ENCODE data around the gene DTX3.
"Not testable (repeated sequence)": the region's sequence is repeated elsewhere in the genome, so short reads cannot be mapped to it uniquely, and the experiment has no call there.

Gene DTX3

DNA sequence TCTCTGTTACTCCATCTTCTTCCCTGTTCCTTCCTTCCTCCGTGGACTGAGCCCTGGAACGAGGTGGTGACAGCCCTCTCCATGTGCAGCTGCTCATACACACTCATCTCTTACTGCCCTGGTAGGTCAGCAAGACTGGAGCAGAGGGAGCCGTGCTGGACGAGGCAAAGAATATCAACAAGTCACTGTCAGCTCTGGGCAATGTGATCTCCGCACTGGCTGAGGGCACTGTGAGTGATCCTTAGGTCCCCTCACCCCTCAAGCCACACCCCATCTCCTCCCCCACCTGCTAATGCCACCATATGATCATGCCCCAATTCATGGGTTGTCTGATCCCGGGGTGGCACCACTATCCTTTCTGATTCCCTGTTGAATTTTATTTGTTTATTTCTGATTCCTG lies 35.8 kb upstream of the DTX3 start:
- no peak for DNase-seq (ENCODE audit: low read depth)
- TF ChIP-seq, protein P1, sequence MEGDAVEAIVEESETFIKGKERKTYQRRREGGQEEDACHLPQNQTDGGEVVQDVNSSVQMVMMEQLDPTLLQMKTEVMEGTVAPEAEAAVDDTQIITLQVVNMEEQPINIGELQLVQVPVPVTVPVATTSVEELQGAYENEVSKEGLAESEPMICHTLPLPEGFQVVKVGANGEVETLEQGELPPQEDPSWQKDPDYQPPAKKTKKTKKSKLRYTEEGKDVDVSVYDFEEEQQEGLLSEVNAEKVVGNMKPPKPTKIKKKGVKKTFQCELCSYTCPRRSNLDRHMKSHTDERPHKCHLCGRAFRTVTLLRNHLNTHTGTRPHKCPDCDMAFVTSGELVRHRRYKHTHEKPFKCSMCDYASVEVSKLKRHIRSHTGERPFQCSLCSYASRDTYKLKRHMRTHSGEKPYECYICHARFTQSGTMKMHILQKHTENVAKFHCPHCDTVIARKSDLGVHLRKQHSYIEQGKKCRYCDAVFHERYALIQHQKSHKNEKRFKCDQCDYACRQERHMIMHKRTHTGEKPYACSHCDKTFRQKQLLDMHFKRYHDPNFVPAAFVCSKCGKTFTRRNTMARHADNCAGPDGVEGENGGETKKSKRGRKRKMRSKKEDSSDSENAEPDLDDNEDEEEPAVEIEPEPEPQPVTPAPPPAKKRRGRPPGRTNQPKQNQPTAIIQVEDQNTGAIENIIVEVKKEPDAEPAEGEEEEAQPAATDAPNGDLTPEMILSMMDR (conservative IDR thresholded peaks at IDR 0.05; ENCODE audit: control insufficient read depth, insufficient read depth, low read depth, low read length), result no peak
- H3K4me3 ChIP-seq (ENCODE audit: control insufficient read depth, low read depth, low read length), result no peak overlapping the region

DNA sequence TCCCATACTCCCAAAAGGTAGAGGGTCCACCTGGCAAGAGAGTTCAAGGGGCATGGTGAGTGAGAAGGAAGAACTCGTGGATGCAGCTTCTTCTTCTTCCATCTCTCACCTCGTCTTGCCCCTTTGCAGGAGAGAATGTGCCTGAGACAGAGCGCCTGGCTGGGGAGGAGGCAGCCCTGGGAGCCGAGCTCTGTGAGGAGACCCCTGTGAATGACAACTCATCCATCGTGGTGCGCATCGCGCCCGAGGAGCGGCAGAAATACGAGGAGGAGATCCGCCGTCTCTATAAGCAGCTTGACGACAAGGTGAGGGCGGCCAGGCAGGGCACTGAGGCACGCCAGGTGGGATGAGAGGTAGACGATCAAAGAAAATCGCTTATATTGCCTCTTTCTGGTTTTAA lies 34.8 kb upstream of the DTX3 start:
- H3K4me3 ChIP-seq (ENCODE audit: control insufficient read depth, low read depth, low read length), result no peak overlapping the region
- DNase-seq (ENCODE audit: low read depth), result no peak
- TF ChIP-seq, protein P1 (conservative IDR thresholded peaks at IDR 0.05; ENCODE audit: control insufficient read depth, insufficient read depth, low read depth, low read length), result no peak

DNA sequence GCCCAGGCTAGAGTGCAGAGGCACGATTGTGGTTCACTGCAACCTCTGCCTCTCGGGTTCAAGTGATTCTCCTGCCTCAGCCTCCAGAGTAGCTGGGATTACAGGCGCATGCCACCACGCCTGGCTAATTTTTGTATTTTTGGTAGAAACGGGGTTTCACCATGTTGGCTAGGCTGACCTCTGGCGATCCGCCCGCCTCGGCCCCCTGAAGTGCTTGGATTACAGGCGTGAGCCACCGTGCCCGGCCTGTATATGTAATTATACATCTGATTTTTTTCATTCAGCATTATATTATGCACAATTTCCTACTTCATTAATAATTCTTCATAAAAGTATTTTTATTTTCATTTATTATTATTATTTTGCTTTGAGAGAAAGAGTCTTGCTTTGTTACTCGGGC lies 34.2 kb upstream of the DTX3 start:
- DNase-seq (ENCODE audit: low read depth), result not testable (repeated sequence)

DNA sequence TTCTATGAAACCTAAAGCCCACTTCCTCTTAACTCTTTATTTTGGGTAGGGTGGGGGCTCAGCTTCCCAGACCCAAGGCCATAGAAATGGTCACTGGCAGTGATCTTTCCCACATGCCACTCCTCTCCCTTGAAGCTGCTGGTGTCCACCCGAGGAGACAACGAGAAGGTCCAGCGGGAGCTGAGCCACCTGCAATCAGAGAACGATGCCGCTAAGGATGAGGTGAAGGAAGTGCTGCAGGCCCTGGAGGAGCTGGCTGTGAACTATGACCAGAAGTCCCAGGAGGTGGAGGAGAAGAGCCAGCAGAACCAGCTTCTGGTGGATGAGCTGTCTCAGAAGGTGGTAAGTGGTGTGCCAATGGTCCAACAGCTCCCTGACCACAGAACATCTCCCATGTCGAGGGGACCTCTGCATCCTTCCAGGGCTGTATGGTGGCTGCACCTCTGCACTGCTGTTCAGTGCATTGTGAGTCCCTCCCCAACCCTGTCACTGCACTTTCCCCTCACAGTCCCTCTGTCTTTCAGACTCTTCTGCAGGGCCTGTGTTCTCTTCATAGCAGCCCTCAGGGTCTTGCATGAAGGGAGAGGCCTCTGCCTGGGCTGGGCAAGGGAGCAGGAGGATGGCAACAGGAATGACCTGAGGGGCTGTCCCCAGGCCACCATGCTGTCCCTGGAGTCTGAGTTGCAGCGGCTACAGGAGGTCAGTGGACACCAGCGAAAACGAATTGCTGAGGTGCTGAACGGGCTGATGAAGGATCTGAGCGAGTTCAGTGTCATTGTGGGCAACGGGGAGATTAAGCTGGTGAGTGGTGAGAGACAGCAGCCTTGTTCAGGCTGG lies 32.5 kb upstream of the DTX3 start:
- no peak overlapping the region for H3K4me3 ChIP-seq (ENCODE audit: control insufficient read depth, low read depth, low read length)
- DNase-seq (ENCODE audit: low read depth), result no peak
- TF ChIP-seq, protein P1 (conservative IDR thresholded peaks at IDR 0.05; ENCODE audit: control insufficient read depth, insufficient read depth, low read depth, low read length), result no peak

More for the DNA sequence above, 34.2 kb upstream of the DTX3 start:
- H3K4me3 ChIP-seq (ENCODE audit: control insufficient read depth, low read depth, low read length), result not testable (repeated sequence)

DNA sequence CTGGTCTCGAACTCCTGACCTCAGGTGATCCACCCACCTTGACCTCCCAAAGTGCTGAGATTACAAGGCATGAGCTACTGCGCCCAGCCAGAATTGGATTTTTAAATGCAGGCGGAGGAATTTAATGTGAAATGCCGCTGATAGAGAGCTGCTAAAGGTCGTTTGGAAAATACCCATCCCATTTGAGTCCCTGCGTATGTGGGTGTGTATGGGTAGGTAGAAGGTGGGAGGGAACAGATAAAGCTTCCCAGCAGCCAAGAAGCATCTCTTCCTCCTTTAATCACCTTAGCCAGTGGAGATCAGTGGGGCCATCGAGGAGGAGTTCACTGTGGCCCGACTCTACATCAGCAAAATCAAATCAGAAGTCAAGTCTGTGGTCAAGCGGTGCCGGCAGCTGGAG lies 29.8 kb upstream of the DTX3 start:
- TF ChIP-seq, protein P1 (conservative IDR thresholded peaks at IDR 0.05; ENCODE audit: control insufficient read depth, insufficient read depth, low read depth, low read length), result no peak
- H3K4me3 ChIP-seq (ENCODE audit: control insufficient read depth, low read depth, low read length), result no peak overlapping the region
- no peak for DNase-seq (ENCODE audit: low read depth)

DNA sequence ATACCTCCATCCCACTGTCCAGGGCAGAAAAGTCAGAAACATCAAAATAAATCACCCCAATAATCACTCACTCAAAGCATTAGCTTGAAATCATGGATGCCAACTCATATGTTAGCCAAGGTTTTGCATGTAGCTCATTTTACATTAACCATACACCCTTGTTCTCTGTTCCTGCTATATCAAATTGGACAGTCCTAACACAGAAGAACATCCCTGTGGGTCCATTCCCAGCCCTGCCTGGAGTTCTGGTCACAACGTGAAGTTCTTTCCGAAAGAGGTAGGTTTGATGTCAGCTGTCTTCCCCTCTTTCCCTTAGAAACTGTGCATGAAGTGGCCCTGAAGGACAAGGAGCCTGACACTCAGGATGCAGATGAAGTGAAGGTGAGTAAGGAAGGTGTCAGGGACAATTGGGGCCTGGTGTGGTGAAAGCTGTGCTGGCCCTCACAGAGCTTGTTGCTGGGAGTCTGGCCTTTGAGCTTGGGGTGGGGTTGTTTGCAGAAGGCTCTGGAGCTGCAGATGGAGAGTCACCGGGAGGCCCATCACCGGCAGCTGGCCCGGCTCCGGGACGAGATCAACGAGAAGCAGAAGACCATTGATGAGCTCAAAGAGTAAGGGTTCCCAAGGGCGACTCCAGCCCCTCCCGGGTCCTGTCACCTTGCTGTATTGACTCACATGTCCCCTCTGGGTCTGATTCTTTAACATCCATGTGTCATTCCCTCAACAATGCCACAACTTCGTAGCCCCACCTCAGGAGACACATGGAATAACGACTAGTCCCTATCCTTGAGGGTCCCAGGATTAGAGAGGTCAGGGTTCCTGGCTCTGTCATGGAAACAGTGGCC lies 28.6 kb upstream of the DTX3 start:
- TF ChIP-seq, protein P1 (conservative IDR thresholded peaks at IDR 0.05; ENCODE audit: control insufficient read depth, insufficient read depth, low read depth, low read length), result no peak
- DNase-seq (ENCODE audit: low read depth), result no peak
- no peak overlapping the region for H3K4me3 ChIP-seq (ENCODE audit: control insufficient read depth, low read depth, low read length)

DNA sequence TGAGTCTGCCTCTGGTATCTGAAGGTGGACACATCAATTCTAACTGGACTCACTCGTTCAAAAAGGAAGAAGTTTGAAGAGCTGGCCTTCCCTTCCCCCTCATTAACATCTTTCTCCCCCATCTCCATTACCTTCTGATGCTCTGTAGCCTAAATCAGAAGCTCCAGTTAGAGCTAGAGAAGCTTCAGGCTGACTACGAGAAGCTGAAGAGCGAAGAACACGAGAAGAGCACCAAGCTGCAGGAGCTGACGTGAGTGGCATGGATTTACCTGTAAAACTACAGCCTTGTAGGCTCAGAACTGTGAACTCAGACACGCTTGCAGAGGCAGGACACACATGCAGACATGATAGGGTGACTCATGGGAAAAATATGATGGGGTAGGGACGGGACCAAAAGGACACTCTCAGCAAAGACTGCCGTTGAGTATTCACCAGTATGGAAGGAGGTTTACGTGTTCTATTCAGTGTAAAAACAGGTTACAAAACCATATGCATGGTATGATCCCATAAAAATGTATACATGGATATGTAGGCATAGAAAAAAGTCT lies 27.9 kb upstream of the DTX3 start:
- TF ChIP-seq, protein P1 (conservative IDR thresholded peaks at IDR 0.05; ENCODE audit: control insufficient read depth, insufficient read depth, low read depth, low read length), result no peak
- H3K4me3 ChIP-seq (ENCODE audit: control insufficient read depth, low read depth, low read length), result no peak overlapping the region
- no peak for DNase-seq (ENCODE audit: low read depth)

Data from fibroblast of mammary gland (primary cell).